GM13976 (cell line): ENCODE results near the gene APOL1.
"Not testable (repeated sequence)": the region's sequence is repeated elsewhere in the genome, so short reads cannot be mapped to it uniquely, and the experiment has no call there.

Experiments used
- DNase-seq: peaks from one replicate; pipeline ENCODE4 v3.0.0; 2012; ENCODE audit warnings: low spot score
- CTCF ChIP-seq: IDR thresholded peaks from 2 replicates; pipeline ENCODE4 v1.5.1; 2012; ENCODE audit warnings: borderline replicate concordance, mild to moderate bottlenecking; ENCODE audit not compliant: insufficient read depth; ENCODE audit errors: extremely low read depth, missing control alignments, control extremely low read depth
- in situ Hi-C: fragments of 300-500 bp; cut with MboI; formaldehyde crosslinking; loops from one replicate; pipeline ENCODE4 v1.12.0; 2022; ENCODE audit warnings: low sequenced_read_pairs, mixed read lengths, inconsistent platforms; ENCODE audit not compliant: unreplicated experiment

APOL1 gene

GRCh38 chr22:36225333-36225922, 27.5 kb upstream of the APOL1 start:
- in situ Hi-C loops, result no loop called here
- no peak for TF ChIP-seq CTCF
- DNase-seq, result no peak

DNA sequence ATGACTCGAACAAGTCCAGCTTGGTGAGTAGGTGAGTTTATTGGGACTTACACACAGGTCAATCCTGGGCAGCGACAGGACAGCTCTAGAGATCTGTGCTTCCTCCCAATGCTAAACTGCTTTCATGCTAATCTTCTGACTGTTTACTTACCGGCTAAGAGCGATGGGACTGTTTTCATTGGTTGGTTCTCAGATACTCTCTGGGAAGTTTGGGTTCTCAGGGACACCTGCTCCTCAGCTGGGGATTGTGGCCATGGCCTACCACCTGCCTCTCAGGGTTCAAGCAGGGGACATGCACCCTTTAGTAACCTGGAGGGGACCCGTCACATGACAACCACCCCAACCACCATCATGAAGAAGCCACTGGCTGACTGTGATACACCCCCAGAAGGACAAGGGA, 26.7 kb upstream of the APOL1 start:
- in situ Hi-C loops, result no loop called here
- TF ChIP-seq CTCF, result no peak
- no peak for DNase-seq

GRCh38 chr22:36227396-36227795, 25.5 kb upstream of the APOL1 start:
- no peak for DNase-seq
- TF ChIP-seq CTCF, result no peak
- in situ Hi-C loops, result no loop called here

GRCh38 chr22:36227806-36228205, 25.1 kb upstream of the APOL1 start:
- TF ChIP-seq CTCF, result no peak
- no peak for DNase-seq
- in situ Hi-C loops, result no loop called here

GRCh38 chr22:36228369-36228768, 24.6 kb upstream of the APOL1 start:
- in situ Hi-C loops, DNase-seq: not testable (repeated sequence)

GRCh38 chr22:36228944-36229343, 24.0 kb upstream of the APOL1 start:
- TF ChIP-seq CTCF, result no peak
- DNase-seq, result no peak
- in situ Hi-C loops, result no loop called here

DNA sequence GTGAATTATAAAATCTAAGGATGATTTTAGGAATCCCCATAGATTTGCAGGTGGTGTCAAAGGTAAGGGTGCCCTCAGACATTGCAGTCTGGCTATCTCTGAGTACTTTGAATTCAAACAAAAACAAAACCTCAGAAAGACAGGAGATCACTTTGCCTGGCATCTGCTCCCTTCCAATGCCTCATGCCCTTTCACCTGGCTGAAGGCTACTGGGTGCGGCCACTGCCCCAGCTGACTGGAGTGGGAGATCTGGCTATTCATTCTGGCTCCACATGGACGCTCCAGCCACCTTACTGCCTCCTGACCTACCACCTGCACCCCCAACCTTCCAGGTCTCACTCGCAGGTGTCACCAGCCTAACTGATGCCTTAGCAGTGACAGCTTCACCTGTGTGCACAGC, 23.3 kb upstream of the APOL1 start:
- in situ Hi-C loops, DNase-seq: not testable (repeated sequence)

GRCh38 chr22:36231051-36231450, 21.9 kb upstream of the APOL1 start:
- DNase-seq, in situ Hi-C loops: not testable (repeated sequence)
